Gastrocnemius medialis (tissue), 4 donors: ENCODE data around the gene TERT.

Source experiments
- POLR2A ChIP-seq, 2 donors: fragments of 450-650 bp; IDR thresholded peaks; one replicate each; pipeline ENCODE4 v1.6.1; 2017; ENCODE audit warnings: antibody characterized with exemption in 2 of 2, mild to moderate bottlenecking in 2 of 2, moderate library complexity in 2 of 2
- TF ChIP-seq, protein P1 (sequence below), 5 experiments: fragments of 450-650 bp in 3 of 5; fragments of 200-600 bp in 2 of 5; sonication (generic) in 2 of 5; IDR thresholded peaks in 4 of 5; conservative IDR thresholded peaks in 1 of 5; 1 replicate in 4 of 5; 2 replicates in 1 of 5; pipeline ENCODE4 v1.5.1; 2016 to 2019; ENCODE audit warnings: antibody characterized with exemption in 5 of 5, mild to moderate bottlenecking in 3 of 5, moderate library complexity in 3 of 5

DNA sequence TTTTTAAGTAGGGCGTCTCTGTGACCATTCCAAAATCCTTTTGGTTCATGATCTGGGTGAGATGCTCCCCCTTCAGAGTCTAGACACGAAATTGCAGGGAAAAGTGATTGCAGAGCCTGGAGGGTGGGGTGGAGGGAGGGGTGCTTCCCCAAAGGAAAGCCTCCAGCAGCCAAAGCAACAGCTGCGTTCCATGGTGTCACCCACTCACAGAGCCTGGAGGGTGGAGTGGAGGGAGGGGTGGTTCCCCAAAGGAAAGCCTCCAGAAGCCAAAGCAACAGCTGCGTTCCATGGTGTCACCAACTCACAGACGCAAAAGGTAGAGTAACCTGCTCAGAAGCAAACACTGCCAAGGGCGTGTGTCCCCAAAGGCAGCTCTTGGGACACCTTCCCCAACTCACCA, 47.1 kb downstream of the TERT start:
- no peak for TF ChIP-seq POLR2A (IDR thresholded peaks at IDR 0.05)
- TF ChIP-seq, protein P1, sequence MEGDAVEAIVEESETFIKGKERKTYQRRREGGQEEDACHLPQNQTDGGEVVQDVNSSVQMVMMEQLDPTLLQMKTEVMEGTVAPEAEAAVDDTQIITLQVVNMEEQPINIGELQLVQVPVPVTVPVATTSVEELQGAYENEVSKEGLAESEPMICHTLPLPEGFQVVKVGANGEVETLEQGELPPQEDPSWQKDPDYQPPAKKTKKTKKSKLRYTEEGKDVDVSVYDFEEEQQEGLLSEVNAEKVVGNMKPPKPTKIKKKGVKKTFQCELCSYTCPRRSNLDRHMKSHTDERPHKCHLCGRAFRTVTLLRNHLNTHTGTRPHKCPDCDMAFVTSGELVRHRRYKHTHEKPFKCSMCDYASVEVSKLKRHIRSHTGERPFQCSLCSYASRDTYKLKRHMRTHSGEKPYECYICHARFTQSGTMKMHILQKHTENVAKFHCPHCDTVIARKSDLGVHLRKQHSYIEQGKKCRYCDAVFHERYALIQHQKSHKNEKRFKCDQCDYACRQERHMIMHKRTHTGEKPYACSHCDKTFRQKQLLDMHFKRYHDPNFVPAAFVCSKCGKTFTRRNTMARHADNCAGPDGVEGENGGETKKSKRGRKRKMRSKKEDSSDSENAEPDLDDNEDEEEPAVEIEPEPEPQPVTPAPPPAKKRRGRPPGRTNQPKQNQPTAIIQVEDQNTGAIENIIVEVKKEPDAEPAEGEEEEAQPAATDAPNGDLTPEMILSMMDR (IDR thresholded peaks at IDR 0.05 in 4 of 5, conservative IDR thresholded peaks at IDR 0.05 in 1 of 5): no peak
